ENCODE measurements around the gene AKIRIN2. TPM values are rescaled to one million over a fixed set of nuclear protein-coding genes. Genes with fewer than 3 reads are reported as not detected.
"Not testable (repeated sequence)": the region's sequence is repeated elsewhere in the genome, so short reads cannot be mapped to it uniquely, and the experiment has no call there.

AKIRIN2 gene
- total RNA-seq, 1 donor from 2014 or later, result 22.6 TPM

GRCh38 chr6:87710090-87710489 is 8.1 kb upstream of the AKIRIN2 start:
- Histone ChIP-seq H3K4me3 (ENCODE audit: low read depth, low read length) (no peak overlapping the region), H3K27me3 (ENCODE audit: control insufficient read depth, insufficient read depth, low read length) (no peaks in the 10 kb centered on the region), H3K36me3 (ENCODE audit: control insufficient read depth, insufficient read depth, low read length) (no peaks in the 10 kb centered on the region)
- DNase-seq (ENCODE audit: low read depth) (no peak), FAIRE-seq (no peak)
- no peak for TF ChIP-seq CTCF (IDR thresholded peaks at IDR 0.05; ENCODE audit: insufficient read depth, low read length, severe bottlenecking)

DNA sequence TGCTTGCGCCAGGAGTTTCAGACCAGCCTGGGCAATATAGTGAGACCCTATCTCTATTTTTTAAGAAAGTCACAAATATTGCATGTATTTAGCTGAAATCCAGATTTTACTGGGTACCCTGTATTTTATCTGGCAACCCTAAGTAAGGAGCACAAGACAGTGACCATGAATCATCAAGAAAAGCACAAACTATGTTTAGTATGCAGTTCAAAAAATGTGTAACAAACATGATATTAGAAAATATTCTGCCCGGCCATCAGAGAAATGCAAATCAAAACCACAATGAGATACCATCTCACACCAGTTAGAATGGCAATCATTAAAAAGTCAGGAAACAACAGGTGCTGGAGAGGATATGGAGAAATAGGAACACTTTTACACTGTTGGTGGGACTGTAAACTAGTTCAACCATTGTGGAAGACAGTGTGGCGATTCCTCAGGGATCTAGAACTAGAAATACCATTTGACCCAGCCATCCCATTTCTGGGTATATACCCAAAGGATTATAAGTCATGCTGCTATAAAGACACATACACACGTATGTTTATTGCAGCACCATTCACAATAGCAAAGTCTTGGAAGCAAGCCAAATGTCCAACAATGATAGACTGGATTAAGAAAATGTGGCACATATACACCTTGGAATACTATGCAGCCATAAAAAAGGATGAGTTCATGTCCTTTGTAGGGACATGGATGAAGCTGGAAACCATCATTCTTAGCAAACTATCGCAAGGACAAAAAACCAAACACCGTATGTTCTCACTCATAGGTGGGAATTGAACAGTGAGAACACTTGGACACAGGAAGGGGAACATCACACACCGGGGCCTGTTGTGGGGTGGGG is 6.8 kb upstream of the AKIRIN2 start:
- not testable (repeated sequence) for H3K36me3 ChIP-seq (ENCODE audit: control insufficient read depth, insufficient read depth, low read length); FAIRE-seq; DNase-seq (ENCODE audit: low read depth); H3K27me3 ChIP-seq (ENCODE audit: control insufficient read depth, insufficient read depth, low read length); H3K4me3 ChIP-seq (ENCODE audit: low read depth, low read length)

- FAIRE-seq (no peak), DNase-seq (ENCODE audit: low read depth) (peak; percentile 55)
- no peaks in the 10 kb centered on the region for H3K36me3 ChIP-seq (ENCODE audit: control insufficient read depth, insufficient read depth, low read length)
- no peak overlapping the region for H3K4me3 ChIP-seq (ENCODE audit: low read depth, low read length)
- H3K27me3 ChIP-seq (ENCODE audit: control insufficient read depth, insufficient read depth, low read length), result no peaks in the 10 kb centered on the region
- TF ChIP-seq CTCF (IDR thresholded peaks at IDR 0.05; ENCODE audit: insufficient read depth, low read length, severe bottlenecking), result no peak
These were observed 4.3 kb upstream of the AKIRIN2 start for GRCh38 chr6:87706187-87706966.

DNA sequence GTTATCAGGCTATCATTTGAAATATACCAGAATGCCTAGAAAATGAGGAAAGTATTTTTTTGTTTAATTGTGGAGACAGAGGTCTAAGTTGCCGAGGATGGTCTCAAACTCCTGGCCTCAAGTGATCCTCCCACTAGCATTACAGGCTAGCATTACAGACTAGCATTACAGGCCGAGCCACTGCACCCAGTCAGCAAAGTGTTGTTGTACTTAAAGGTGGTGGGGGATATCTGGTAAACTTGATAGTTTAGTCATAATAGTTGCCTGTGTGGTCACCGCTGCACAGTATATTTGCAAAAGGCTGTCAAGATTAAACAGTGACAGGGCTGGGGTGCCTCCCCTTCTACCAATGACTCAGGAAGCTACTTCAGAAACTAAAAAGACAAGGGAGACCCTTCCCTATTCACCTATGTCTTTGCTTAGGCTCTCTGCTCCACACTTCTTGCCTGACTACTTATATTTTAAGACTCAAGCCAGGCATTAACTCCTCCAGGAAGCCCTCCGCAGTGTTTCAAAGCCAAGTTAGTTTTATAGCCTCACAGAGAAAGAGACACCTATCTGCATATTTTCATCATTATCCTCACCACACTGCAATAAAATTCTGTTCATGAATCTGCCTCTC is 3.1 kb upstream of the AKIRIN2 start:
- no peak for TF ChIP-seq CTCF (IDR thresholded peaks at IDR 0.05; ENCODE audit: insufficient read depth, low read length, severe bottlenecking)
- Histone ChIP-seq H3K27me3 (ENCODE audit: control insufficient read depth, insufficient read depth, low read length) (no peaks in the 10 kb centered on the region), H3K4me3 (ENCODE audit: low read depth, low read length) (no peak overlapping the region), H3K36me3 (ENCODE audit: control insufficient read depth, insufficient read depth, low read length) (no peaks in the 10 kb centered on the region)
- DNase-seq (ENCODE audit: low read depth) (peak; percentile 67), FAIRE-seq (no peak)

DNA sequence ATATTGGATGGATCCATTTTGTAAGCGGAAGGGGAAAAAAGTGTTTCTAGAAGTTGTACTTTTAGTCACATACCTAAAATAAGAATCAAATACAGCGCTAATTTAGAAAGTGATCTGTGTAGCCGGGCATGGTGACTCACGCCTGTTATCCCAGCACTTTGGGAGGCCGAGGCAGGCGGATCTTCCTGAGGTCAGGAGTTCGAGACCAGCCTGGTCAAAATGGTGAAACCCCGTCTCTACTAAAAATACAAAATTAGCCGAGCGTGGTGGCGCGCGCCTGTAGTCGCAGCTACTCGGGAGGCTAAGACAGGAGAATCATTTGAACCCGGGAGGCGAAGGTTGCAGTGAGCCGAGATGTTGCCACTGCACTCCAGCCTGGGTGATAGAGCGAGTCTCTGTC is 1.0 kb upstream of the AKIRIN2 start:
- DNase-seq (ENCODE audit: low read depth); H3K27me3 ChIP-seq (ENCODE audit: control insufficient read depth, insufficient read depth, low read length); FAIRE-seq; H3K36me3 ChIP-seq (ENCODE audit: control insufficient read depth, insufficient read depth, low read length): not testable (repeated sequence)
- peak overlapping the region; percentile 98 for H3K4me3 ChIP-seq (ENCODE audit: low read depth, low read length)

GRCh38 chr6:87702589-87702945 is 534 bp upstream of the AKIRIN2 start:
- DNase-seq (ENCODE audit: low read depth) (peak; percentile 69), FAIRE-seq (no peak)
- TF ChIP-seq CTCF (IDR thresholded peaks at IDR 0.05; ENCODE audit: insufficient read depth, low read length, severe bottlenecking), result no peak
- no peaks in the 10 kb centered on the region for H3K36me3 ChIP-seq (ENCODE audit: control insufficient read depth, insufficient read depth, low read length)
- H3K27me3 ChIP-seq (ENCODE audit: control insufficient read depth, insufficient read depth, low read length), result no peaks in the 10 kb centered on the region
- peak overlapping the region; percentile 98 for H3K4me3 ChIP-seq (ENCODE audit: low read depth, low read length)

Measured in bronchial epithelial cell (primary cell).